Effector CD8-positive, alpha-beta T cell (primary cell): Measurements from ENCODE around the gene SOX6.
"Not testable (repeated sequence)": the region's sequence is repeated elsewhere in the genome, so short reads cannot be mapped to it uniquely, and the experiment has no call there.

Experiments used
- DNase-seq: peaks from one replicate; lab custom pipeline; 2025; lab: John Stamatoyannopoulos, UW

Gene SOX6

GRCh38 chr11:15932417-15932816 is 423.9 kb downstream of the SOX6 start:
- no peak for DNase-seq

GRCh38 chr11:15931497-15931896 is 424.8 kb downstream of the SOX6 start:
- no peak for DNase-seq

GRCh38 chr11:15930442-15931025 is 425.8 kb downstream of the SOX6 start:
- no peak for DNase-seq

- no peak for DNase-seq
Measured at GRCh38 chr11:15929371-15929901, 426.9 kb downstream of the SOX6 start.

- no peak for DNase-seq
Measured at GRCh38 chr11:15927864-15928217, 428.5 kb downstream of the SOX6 start.

GRCh38 chr11:15927196-15927863 is 429.0 kb downstream of the SOX6 start:
- no peak for DNase-seq

- no peak for DNase-seq
Measured at GRCh38 chr11:15926071-15926470, 430.3 kb downstream of the SOX6 start.

GRCh38 chr11:15923183-15923582 is 433.2 kb downstream of the SOX6 start:
- no peak for DNase-seq

- DNase-seq: not testable (repeated sequence)
Measured at GRCh38 chr11:15922745-15923144, 433.6 kb downstream of the SOX6 start.

GRCh38 chr11:15920856-15921629 is 435.3 kb downstream of the SOX6 start:
- no peak for DNase-seq

- no peak for DNase-seq
Measured at GRCh38 chr11:15918674-15919073, 437.7 kb downstream of the SOX6 start.

- no peak for DNase-seq
Measured at GRCh38 chr11:15918212-15918611, 438.1 kb downstream of the SOX6 start.
